IgD-negative memory B cell (primary cell): ENCODE measurements around the gene MYL12A. TPM values are rescaled to one million over a fixed set of nuclear protein-coding genes. Genes with fewer than 3 reads are reported as not detected.
A peak's percentile ranks its signal among the peaks of the same experiment; 100 is the strongest.

Source experiments
- H3K27ac Mint-ChIP-seq, 3 donors: one replicate each; pipeline ENCODE4 v1.8.0; 2020 to 2022; ENCODE audit warnings: mild to moderate bottlenecking in 3 of 3, mixed read lengths in 3 of 3, moderate library complexity in 1 of 3
- H3K27me3 Mint-ChIP-seq: one replicate; pipeline ENCODE4 v1.8.0; 2021; ENCODE audit warnings: mixed read lengths
- H3K36me3 Mint-ChIP-seq: one replicate; pipeline ENCODE4 v1.8.0; 2020; ENCODE audit warnings: mild to moderate bottlenecking, mixed read lengths
- H3K4me1 Mint-ChIP-seq, 3 donors: one replicate each; pipeline ENCODE4 v1.8.0; 2020 to 2022; ENCODE audit warnings: mixed read lengths in 3 of 3, mild to moderate bottlenecking in 1 of 3
- H3K4me3 Mint-ChIP-seq, 4 donors: one replicate each; pipeline ENCODE4 v1.8.0; 2020 to 2022; ENCODE audit warnings: mild to moderate bottlenecking in 4 of 4, mixed read lengths in 4 of 4, moderate library complexity in 3 of 4
- H3K9me3 Mint-ChIP-seq, 3 donors: one replicate each; pipeline ENCODE4 v1.8.0; 2020 to 2021; ENCODE audit warnings: mixed read lengths in 3 of 3, mild to moderate bottlenecking in 1 of 3
- polyA plus RNA-seq: library from polyadenylated mRNA; unstranded; fragments of 300-500 nt; fragmentation: Illumina TruSeq; gene quantifications from one replicate; pipeline ENCODE4 v1.2.3, GENCODE V29; 2021

Gene MYL12A
- polyA plus RNA-seq, 1 donor from 2014 or later: 1,599 TPM

- Mint-ChIP-seq H3K9me3 (peaks cover 4 to 17% (median 7%) of the 10 kb centered on the region in 3 donors), H3K4me3 (no peak overlapping the region), H3K36me3 (peaks cover 10% of the 10 kb centered on the region), H3K27me3 (no peaks in the 10 kb centered on the region), H3K4me1 (peaks cover 0 to 2% (median 0%) of the 10 kb centered on the region in 3 donors), H3K27ac (no peak overlapping the region)
Measured at GRCh38 chr18:3238742-3239141, 8.9 kb upstream of the MYL12A start.

- peaks cover 12% of the 10 kb centered on the region for H3K36me3 Mint-ChIP-seq
- peaks cover 25 to 27% (median 25%) of the 10 kb centered on the region in 3 donors for H3K4me1 Mint-ChIP-seq
- H3K27me3 Mint-ChIP-seq: no peaks in the 10 kb centered on the region
- H3K9me3 Mint-ChIP-seq: peaks cover 4 to 16% (median 7%) of the 10 kb centered on the region in 3 donors
- peak overlapping the region; percentile 85 to 100 (median 91) for H3K4me3 Mint-ChIP-seq
- peak overlapping the region; percentile 79 to 99 (median 97) for H3K27ac Mint-ChIP-seq
Measured at GRCh38 chr18:3245185-3245564, 2.4 kb upstream of the MYL12A start.

DNA sequence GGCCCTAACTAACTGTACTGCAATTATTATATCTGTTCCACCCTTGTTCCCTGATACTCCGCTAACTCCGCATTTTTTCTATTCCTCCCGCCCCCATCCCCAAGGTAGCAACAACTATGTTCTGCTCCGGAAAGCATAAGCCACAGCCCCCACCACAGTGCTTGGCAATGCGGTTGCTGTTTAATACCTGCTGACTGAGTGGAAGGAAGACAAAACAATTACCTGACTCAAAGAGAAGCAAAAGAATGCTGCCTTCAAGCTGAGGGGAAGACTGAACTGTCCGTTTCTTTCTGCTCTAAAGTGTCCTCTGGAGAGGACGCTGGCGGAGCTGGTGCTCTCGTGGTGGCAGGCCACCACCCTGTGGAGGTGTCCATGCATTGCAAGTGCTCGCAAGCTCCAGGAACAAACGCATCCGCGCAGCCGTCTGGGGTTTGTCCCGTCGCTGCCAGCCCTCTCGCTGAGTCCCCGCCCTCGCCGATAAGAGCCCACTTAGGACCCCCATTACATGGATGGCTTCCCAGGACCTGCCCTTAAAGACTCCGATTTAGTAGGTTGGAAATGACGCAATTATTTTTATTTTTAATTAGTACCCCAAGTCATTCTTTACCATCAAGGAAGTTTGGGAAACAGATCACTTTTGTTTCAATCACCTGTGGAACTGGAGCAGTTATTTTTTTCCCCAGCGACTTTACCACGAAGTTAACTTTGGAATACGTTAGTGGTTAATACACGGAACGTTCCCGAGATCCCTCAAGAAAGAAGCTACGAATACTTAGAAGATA is 1.6 kb upstream of the MYL12A start:
- Mint-ChIP-seq H3K4me1 (peaks cover 30 to 34% (median 32%) of the 10 kb centered on the region in 3 donors), H3K9me3 (peaks cover 0 to 7% (median 2%) of the 10 kb centered on the region in 3 donors)

DNA sequence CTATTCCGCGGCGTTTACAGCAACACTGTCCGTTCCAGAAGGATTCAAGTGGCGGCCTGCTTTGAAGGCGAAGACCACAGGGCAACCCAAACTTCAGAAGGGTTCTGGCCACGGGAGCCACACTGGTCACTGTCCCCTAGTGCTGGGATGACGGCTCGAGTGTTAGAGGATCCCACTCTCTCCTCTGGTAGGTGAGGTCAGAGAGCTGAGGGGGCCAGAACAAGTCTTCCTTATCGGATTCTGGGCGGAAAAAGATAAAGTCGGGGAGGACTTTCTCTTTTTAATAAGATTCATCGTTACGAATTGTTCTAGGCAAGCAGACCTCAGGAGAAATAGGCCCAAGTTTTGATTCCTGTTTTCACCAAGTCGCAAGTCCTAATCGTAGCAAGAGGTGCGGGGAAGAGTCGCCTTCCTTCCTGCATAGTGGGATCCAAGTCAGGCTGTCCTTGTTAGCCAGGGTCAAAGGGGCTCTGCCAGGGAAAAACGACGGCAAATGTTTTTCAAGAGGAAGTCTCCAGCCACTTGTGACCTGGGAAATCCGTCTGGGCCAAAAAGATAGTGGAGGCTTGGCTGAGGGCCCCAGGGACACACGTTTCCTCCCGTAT is 864 bp upstream of the MYL12A start:
- Mint-ChIP-seq H3K4me3 (peak overlapping the region; percentile 86 to 100 (median 98)), H3K36me3 (peaks cover 8% of the 10 kb centered on the region), H3K27me3 (no peaks in the 10 kb centered on the region), H3K9me3 (peaks cover 0 to 7% (median 2%) of the 10 kb centered on the region in 3 donors), H3K27ac (peak overlapping the region; percentile 79 to 99 (median 97)), H3K4me1 (peaks cover 33 to 37% (median 36%) of the 10 kb centered on the region in 3 donors)

More for the DNA sequence above, 1.6 kb upstream of the MYL12A start:
- H3K27ac Mint-ChIP-seq: peak overlapping the region; percentile 79 to 99 (median 97)
- peak overlapping the region; percentile 86 to 100 (median 98) for H3K4me3 Mint-ChIP-seq
- H3K27me3 Mint-ChIP-seq: no peaks in the 10 kb centered on the region
- H3K36me3 Mint-ChIP-seq: peaks cover 8% of the 10 kb centered on the region

GRCh38 chr18:3248062-3248657 is 559 bp downstream of the MYL12A start:
- Mint-ChIP-seq H3K9me3 (no peaks in the 10 kb centered on the region), H3K4me3 (peak overlapping the region; percentile 86 to 100 (median 98)), H3K27ac (peak overlapping the region; percentile 79 to 99 (median 97)), H3K36me3 (peaks cover 2% of the 10 kb centered on the region), H3K4me1 (peaks cover 44 to 50% (median 49%) of the 10 kb centered on the region in 3 donors), H3K27me3 (no peaks in the 10 kb centered on the region)

- Mint-ChIP-seq H3K4me1 (peaks cover 48 to 55% (median 54%) of the 10 kb centered on the region in 3 donors), H3K27me3 (no peaks in the 10 kb centered on the region)
Measured at GRCh38 chr18:3248658-3249359, 1.2 kb downstream of the MYL12A start.

GRCh38 chr18:3250237-3251107 is 2.9 kb downstream of the MYL12A start:
- Mint-ChIP-seq H3K27me3 (no peaks in the 10 kb centered on the region), H3K4me1 (peaks cover 47 to 59% (median 55%) of the 10 kb centered on the region in 3 donors), H3K9me3 (no peaks in the 10 kb centered on the region), H3K36me3 (peaks cover 5% of the 10 kb centered on the region), H3K27ac (peak overlapping the region in 2 of 3 donors; percentile 12 to 82), H3K4me3 (peak overlapping the region; percentile 75 to 100 (median 82))

More at GRCh38 chr18:3248658-3249359, 1.2 kb downstream of the MYL12A start:
- H3K9me3 Mint-ChIP-seq: no peaks in the 10 kb centered on the region
- H3K36me3 Mint-ChIP-seq: peaks cover 2% of the 10 kb centered on the region
- H3K4me3 Mint-ChIP-seq: peak overlapping the region; percentile 86 to 100 (median 98)
- H3K27ac Mint-ChIP-seq: peak overlapping the region; percentile 79 to 97 (median 92)

GRCh38 chr18:3251249-3251962 is 3.8 kb downstream of the MYL12A start:
- no peaks in the 10 kb centered on the region for H3K27me3 Mint-ChIP-seq
- H3K9me3 Mint-ChIP-seq: no peaks in the 10 kb centered on the region
- H3K27ac Mint-ChIP-seq: peak overlapping the region in 2 of 3 donors; percentile 7 to 40
- H3K4me3 Mint-ChIP-seq: peak overlapping the region; percentile 21 to 63 (median 35)
- H3K4me1 Mint-ChIP-seq: peaks cover 47 to 59% (median 55%) of the 10 kb centered on the region in 3 donors
- H3K36me3 Mint-ChIP-seq: peaks cover 9% of the 10 kb centered on the region

GRCh38 chr18:3251963-3252277 is 4.3 kb downstream of the MYL12A start:
- H3K27me3 Mint-ChIP-seq: no peaks in the 10 kb centered on the region
- peaks cover 11% of the 10 kb centered on the region for H3K36me3 Mint-ChIP-seq
- H3K9me3 Mint-ChIP-seq: no peaks in the 10 kb centered on the region
- peak overlapping the region in 3 of 4 donors; percentile 21 to 63 (median 35) for H3K4me3 Mint-ChIP-seq
- peak overlapping the region in 2 of 3 donors; percentile 7 to 40 for H3K27ac Mint-ChIP-seq
- peaks cover 51 to 59% (median 58%) of the 10 kb centered on the region in 3 donors for H3K4me1 Mint-ChIP-seq

- Mint-ChIP-seq H3K4me3 (peak overlapping the region in 3 of 4 donors; percentile 63 to 74 (median 64)), H3K27ac (peak overlapping the region; percentile 40 to 79 (median 74)), H3K36me3 (peaks cover 16% of the 10 kb centered on the region), H3K27me3 (no peaks in the 10 kb centered on the region), H3K9me3 (no peaks in the 10 kb centered on the region), H3K4me1 (peaks cover 60 to 68% (median 65%) of the 10 kb centered on the region in 3 donors)
Measured at GRCh38 chr18:3252843-3253242, 5.2 kb downstream of the MYL12A start.

DNA sequence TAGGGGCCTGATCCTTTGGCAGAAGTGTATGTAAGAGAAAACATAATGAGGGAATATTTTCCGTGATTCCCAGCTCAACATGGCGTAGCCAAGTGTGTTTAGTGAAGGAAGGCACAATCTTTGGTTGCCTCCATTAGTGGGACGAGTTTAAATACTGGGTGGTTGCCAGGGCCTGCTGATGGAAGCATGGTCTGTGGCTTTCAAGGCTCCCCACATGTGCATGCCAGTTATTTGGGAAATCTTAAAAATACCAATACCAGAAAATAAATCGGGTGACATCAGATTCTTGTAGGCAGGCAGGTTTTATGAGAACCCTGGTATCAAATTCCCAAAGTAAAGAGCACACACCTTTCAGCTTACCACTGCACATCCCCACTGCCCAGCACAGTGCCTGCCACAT is 7.1 kb downstream of the MYL12A start:
- peaks cover 16% of the 10 kb centered on the region for H3K36me3 Mint-ChIP-seq
- no peaks in the 10 kb centered on the region for H3K27me3 Mint-ChIP-seq
- no peaks in the 10 kb centered on the region for H3K9me3 Mint-ChIP-seq
- peak overlapping the region in 2 of 3 donors; percentile 3 to 92 for H3K27ac Mint-ChIP-seq
- H3K4me3 Mint-ChIP-seq: peak overlapping the region in 2 of 4 donors; percentile 17 to 52
- H3K4me1 Mint-ChIP-seq: peaks cover 59 to 76% (median 67%) of the 10 kb centered on the region in 3 donors

DNA sequence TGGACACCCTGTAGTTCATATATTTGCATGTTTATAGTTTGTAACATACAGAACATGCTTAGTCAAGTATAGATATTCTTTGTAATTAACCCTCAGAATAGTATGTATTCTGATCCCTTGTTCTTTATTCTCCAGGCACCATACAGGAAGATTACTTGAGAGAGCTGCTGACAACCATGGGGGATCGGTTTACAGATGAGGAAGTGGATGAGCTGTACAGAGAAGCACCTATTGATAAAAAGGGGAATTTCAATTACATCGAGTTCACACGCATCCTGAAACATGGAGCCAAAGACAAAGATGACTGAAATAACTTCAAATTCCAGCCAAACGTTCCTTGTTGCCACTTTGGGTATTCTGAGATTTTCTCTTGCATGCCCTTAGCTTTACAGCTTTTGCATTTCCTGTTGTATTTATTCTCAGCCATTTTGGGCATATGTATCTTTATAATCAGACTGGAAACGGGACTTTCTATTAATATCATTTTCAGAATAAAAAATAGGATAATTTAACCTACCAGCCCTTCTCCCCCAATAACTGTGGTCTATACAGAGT is 8.1 kb downstream of the MYL12A start:
- Mint-ChIP-seq H3K27ac (peak overlapping the region; percentile 6 to 98 (median 92)), H3K4me1 (peaks cover 56 to 71% (median 62%) of the 10 kb centered on the region in 3 donors), H3K36me3 (peaks cover 16% of the 10 kb centered on the region), H3K27me3 (no peaks in the 10 kb centered on the region), H3K4me3 (peak overlapping the region; percentile 33 to 78 (median 56)), H3K9me3 (no peaks in the 10 kb centered on the region)
